Large intestine (tissue), 3 donors: ENCODE data around the gene PRRT2. TPM values are rescaled to one million over a fixed set of nuclear protein-coding genes. Genes with fewer than 3 reads are reported as not detected.
"Not testable (repeated sequence)": the region's sequence is repeated elsewhere in the genome, so short reads cannot be mapped to it uniquely, and the experiment has no call there.

ENCODE experiments used
- DNase-seq, 2 donors: peaks; one replicate each; pipeline versions ENCODE4 v3.0.0 to v3.0.0-alpha.2; 2013
- H3K27ac ChIP-seq: one replicate; pipeline ENCODE4 v1.5.1; 2013; ENCODE audit warnings: low read length
- H3K27me3 ChIP-seq: 2 replicates; pipeline ENCODE4 v1.6.1; 2013; ENCODE audit warnings: low read length; ENCODE audit not compliant: control insufficient read depth, insufficient read depth
- H3K36me3 ChIP-seq: 2 replicates; pipeline ENCODE4 v1.6.1; 2013; ENCODE audit warnings: low read length; ENCODE audit not compliant: control insufficient read depth, insufficient read depth
- H3K4me1 ChIP-seq: one replicate; pipeline ENCODE4 v1.6.1; 2013; ENCODE audit warnings: low read length; ENCODE audit not compliant: control insufficient read depth, insufficient read depth
- H3K4me3 ChIP-seq: one replicate; pipeline ENCODE4 v1.5.1; 2013; ENCODE audit warnings: low read length
- H3K9me3 ChIP-seq: one replicate; pipeline ENCODE4 v1.6.1; 2013; ENCODE audit warnings: mild to moderate bottlenecking, low read depth, low read length, moderate library complexity; ENCODE audit not compliant: control insufficient read depth
- WGBS: methylation state at CpG from one replicate; pipeline ENCODE4 v1.1.5; 2013; ENCODE audit warnings: low lambda C conversion rate; ENCODE audit not compliant: insufficient coverage; 5-methylcytosine and 5-hydroxymethylcytosine counted together
- polyA plus RNA-seq: library from polyadenylated mRNA; unstranded; fragments of 120-200 nt; gene quantifications from one replicate; pipeline ENCODE4 v1.2.1, GENCODE V29; 2013

Gene PRRT2
- polyA plus RNA-seq, 1 donor, result 12.8 TPM

DNA sequence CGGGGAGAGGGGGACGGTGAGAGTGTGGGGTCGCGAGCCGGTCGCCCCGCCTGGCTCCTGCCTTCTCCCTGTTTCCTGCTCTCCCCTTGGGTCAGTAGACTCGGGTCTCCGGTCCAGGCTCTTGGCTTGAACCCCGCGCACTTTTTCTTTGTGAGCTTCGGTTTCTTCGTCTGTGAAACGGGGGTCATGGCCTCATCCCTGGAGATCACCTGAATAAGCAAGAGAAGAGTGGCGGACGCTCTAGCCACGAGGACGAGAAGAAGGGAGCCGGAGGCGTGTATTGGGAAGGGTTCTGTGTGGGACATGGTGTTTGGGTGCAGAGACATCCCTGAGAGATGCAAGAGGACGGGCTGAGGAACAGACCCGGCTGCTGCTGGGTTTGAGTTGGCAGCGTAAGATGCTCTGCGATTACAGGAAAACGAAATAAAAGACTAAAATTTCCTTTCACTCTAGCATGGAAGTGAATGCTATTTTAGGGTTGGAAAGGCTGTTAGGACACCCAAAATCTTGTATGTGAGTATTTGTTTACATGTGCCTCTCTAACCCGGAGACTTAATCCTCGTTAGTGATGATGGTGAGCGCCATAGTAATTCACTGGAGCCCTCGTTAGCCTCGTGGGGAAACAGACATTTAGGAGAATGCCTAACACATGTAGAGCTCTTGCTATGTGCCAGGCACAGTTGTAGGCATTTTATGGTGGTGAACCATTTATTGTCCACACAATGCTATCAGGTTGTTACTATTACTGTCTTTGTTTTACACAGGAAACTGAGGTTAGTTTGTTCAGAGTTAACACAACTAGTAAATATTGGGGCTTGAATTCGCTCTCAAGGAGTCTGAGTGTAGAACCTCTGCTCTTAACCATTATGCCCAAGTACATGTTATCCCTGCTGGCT lies 20.8 kb upstream of the PRRT2 start:
- Histone ChIP-seq H3K36me3 (no peaks in the 10 kb centered on the region), H3K27me3 (no peaks in the 10 kb centered on the region), H3K4me1 (peaks cover 6% of the 10 kb centered on the region), H3K9me3 (no peaks in the 10 kb centered on the region), H3K27ac (peak overlapping the region; percentile 58), H3K4me3 (peak overlapping the region; percentile 94)
- peak in 1 of 2 donors; percentile 40 for DNase-seq
- WGBS, result no CpG with 5 or more reads among the region's 31 CpGs

- no peak for DNase-seq
- no peak overlapping the region for H3K27ac ChIP-seq
- WGBS, result 33% methylated on average over 2 of the region's 9 CpGs
Observed at GRCh38 chr16:29791845-29792807, 19.9 kb upstream of the PRRT2 start.

GRCh38 chr16:29793153-29793552 lies 18.8 kb upstream of the PRRT2 start:
- H3K36me3 ChIP-seq, result peaks cover 18% of the 10 kb centered on the region

More at GRCh38 chr16:29791845-29792807, 19.9 kb upstream of the PRRT2 start:
- peak overlapping the region; percentile 94 for H3K4me3 ChIP-seq
- H3K36me3 ChIP-seq, result peaks cover 7% of the 10 kb centered on the region
- peaks cover 6% of the 10 kb centered on the region for H3K4me1 ChIP-seq
- no peaks in the 10 kb centered on the region for H3K27me3 ChIP-seq
- no peaks in the 10 kb centered on the region for H3K9me3 ChIP-seq

GRCh38 chr16:29794231-29794710 lies 17.7 kb upstream of the PRRT2 start:
- peaks cover 6% of the 10 kb centered on the region for H3K4me1 ChIP-seq
- no peak overlapping the region for H3K27ac ChIP-seq
- peaks cover 29% of the 10 kb centered on the region for H3K36me3 ChIP-seq
- H3K4me3 ChIP-seq, result no peak overlapping the region
- no peaks in the 10 kb centered on the region for H3K27me3 ChIP-seq
- DNase-seq, result no peak
- WGBS, result no CpG with 5 or more reads among the region's 3 CpGs
- H3K9me3 ChIP-seq, result no peaks in the 10 kb centered on the region

More at GRCh38 chr16:29793153-29793552, 18.8 kb upstream of the PRRT2 start:
- DNase-seq, H3K27ac ChIP-seq, H3K4me1 ChIP-seq, H3K9me3 ChIP-seq, H3K4me3 ChIP-seq, H3K27me3 ChIP-seq: not testable (repeated sequence)
- 100% methylated on average over 1 of the region's 18 CpGs for WGBS

GRCh38 chr16:29802416-29802935 lies 9.5 kb upstream of the PRRT2 start:
- Histone ChIP-seq H3K36me3 (peaks cover 58% of the 10 kb centered on the region), H3K9me3 (no peaks in the 10 kb centered on the region), H3K4me1 (peaks cover 9% of the 10 kb centered on the region), H3K27ac (no peak overlapping the region), H3K27me3 (no peaks in the 10 kb centered on the region), H3K4me3 (no peak overlapping the region)
- DNase-seq, result no peak
- no CpG with 5 or more reads among the region's 8 CpGs for WGBS

DNA sequence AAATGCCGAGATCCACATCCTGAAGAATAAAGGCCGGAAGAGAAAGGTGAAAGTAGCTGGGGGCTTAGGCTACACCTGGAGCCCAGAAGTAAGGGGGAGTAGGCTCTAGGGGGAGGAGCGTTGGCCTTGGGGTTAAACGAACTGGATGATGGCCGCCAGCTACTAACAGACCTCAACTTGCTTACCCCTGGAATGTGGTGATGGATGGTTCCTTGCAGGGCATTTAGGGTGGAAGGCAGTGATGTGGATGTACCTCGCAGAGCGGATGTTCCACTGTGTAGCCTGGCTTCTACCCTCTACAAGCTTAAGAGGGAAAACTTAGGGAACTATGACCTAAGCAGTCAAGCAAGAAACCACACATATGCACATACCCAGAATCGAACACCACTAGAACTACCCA lies 8.0 kb upstream of the PRRT2 start:
- peaks cover 21% of the 10 kb centered on the region for H3K4me1 ChIP-seq
- DNase-seq, result no peak
- H3K27me3 ChIP-seq, result no peaks in the 10 kb centered on the region
- H3K4me3 ChIP-seq, result no peak overlapping the region
- H3K36me3 ChIP-seq, result peaks cover 49% of the 10 kb centered on the region
- H3K27ac ChIP-seq, result no peak overlapping the region
- no CpG with 5 or more reads among the region's 8 CpGs for WGBS
- H3K9me3 ChIP-seq, result no peaks in the 10 kb centered on the region

DNA sequence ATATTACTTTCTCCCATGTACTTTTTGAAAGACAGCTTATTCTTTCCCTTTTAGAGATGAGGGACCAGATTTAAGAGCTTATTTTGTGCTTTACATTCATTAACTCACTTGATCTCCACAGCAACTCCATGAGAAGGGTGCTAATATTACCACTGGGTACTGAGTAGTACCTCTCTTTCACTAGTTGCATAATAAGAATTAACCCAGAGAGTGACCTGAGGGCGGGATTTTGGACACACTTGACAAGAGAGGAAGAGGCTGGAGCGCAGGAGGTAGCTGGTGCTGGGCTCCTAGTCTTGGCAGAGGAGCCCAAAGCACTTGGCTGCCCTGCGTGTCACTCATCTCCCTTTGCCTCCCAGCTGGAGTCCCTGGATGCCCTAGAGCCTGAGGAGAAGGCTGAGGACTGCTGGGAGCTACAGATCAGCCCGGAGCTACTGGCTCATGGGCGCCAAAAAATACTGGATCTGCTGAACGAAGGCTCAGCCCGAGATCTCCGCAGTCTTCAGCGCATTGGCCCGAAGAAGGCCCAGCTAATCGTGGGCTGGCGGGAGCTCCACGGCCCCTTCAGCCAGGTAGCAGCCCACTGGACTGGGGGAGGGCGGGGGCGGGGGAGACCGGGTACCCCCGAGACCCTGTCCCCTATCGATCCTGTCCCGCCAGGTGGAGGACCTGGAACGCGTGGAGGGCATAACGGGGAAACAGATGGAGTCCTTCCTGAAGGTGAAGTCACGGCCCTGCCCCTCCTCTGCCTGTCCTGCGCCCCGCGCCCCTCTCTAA lies 7.3 kb upstream of the PRRT2 start:
- Histone ChIP-seq H3K27me3 (no peaks in the 10 kb centered on the region), H3K27ac (peak overlapping the region; percentile 83), H3K4me1 (peaks cover 27% of the 10 kb centered on the region), H3K36me3 (peaks cover 49% of the 10 kb centered on the region), H3K4me3 (peak overlapping the region; percentile 68), H3K9me3 (no peaks in the 10 kb centered on the region)
- WGBS, result 69% methylated on average over 2 of the region's 26 CpGs
- no peak for DNase-seq

DNA sequence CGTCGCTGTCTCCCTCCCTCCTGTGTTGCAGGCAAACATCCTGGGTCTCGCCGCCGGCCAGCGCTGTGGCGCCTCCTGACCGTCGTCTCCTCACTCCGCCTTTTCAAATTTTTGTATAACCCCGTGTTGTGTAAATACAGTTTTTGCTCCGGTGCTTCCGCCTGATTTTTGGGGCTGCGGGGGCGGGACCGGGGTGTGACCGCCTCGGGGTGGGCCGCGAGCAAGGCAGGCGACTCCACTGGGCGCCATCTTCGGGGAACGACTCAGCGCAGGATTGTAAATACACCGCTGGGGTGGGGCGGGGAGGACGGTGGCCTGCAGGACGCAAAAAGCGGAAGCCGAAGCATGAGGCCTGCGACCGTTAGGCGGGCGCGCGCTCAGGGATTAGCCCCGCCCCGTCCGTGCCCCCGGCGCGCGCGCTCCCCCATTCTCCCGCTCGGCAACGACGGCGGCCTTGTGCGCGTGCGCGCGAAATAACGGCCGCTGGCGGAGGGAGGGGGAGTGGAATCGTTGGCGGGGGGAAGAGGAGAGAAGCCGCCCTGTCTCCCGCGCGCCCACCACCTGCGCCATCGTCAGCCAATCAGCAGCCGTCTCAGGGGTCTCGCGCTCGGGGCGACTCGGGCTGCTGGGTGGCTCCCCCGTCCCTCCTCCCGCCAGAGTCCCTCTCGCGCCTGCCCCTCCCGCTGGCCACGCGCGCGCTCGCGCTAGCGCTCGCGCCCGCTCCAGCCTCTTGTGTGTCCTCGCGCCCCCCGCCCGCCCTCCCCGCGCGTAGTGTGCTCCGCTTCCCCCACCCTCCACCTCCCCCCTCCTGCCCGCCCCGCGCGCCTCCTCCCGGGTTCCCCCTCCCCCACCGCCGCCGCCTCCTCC lies 6.5 kb upstream of the PRRT2 start:
- no CpG with 5 or more reads among the region's 103 CpGs for WGBS
- Histone ChIP-seq H3K36me3 (peaks cover 51% of the 10 kb centered on the region), H3K27me3 (no peaks in the 10 kb centered on the region), H3K27ac (peak overlapping the region; percentile 83), H3K4me3 (peak overlapping the region; percentile 68), H3K4me1 (peaks cover 35% of the 10 kb centered on the region), H3K9me3 (no peaks in the 10 kb centered on the region)
- DNase-seq, result peak; percentile 97 to 98

- peaks cover 40% of the 10 kb centered on the region for H3K4me1 ChIP-seq
- H3K4me3 ChIP-seq, result peak within 1 kb of the TSS; percentile 72
- no peaks in the 10 kb centered on the region for H3K9me3 ChIP-seq
- H3K27ac ChIP-seq, result peak within 1 kb of the TSS; percentile 86
- H3K27me3 ChIP-seq, result no peaks in the 10 kb centered on the region
- peak in 1 of 2 donors; percentile 86 for DNase-seq
- whole genome bisulfite sequencing, result no CpG with 5 or more reads among the region's 67 CpGs
- peaks cover 46% of the 10 kb centered on the region for H3K36me3 ChIP-seq
Observed at GRCh38 chr16:29806099-29806579, 5.9 kb upstream of the PRRT2 start, which contains the start of gene MAZ. Gene MAZ, plus strand, starts transcription at chr16:29806529. Its CDS starts 173 bp downstream, at chr16:29806702.
